Neural progenitor cell (in vitro differentiated cells): ENCODE measurements around the gene RPUSD2. TPM values are rescaled to one million over a fixed set of nuclear protein-coding genes. Genes with fewer than 3 reads are reported as not detected.

ENCODE experiments used
- DNase-seq: peaks from one replicate; pipeline ENCODE4 v3.0.0-alpha.2; 2016; ENCODE audit warnings: low spot score
- H2AFZ ChIP-seq: fragments of 200-600 bp; sonication (generic); replicated peaks from 2 replicates; pipeline ENCODE4 v1.6.1; 2016; ENCODE audit warnings: antibody characterized with exemption
- H3F3A ChIP-seq: fragments of 200-600 bp; sonication (generic); 2 replicates; pipeline ENCODE4 v1.6.1; 2016; ENCODE audit warnings: antibody characterized with exemption, low read depth
- H3K27ac ChIP-seq: fragments of 200-600 bp; sonication (generic); 2 replicates; pipeline ENCODE4 v1.5.1; 2016; ENCODE audit warnings: mild to moderate bottlenecking
- H3K27me3 ChIP-seq: fragments of 200-600 bp; sonication (generic); 2 replicates; pipeline ENCODE4 v1.6.1; 2016; ENCODE audit warnings: mild to moderate bottlenecking, moderate library complexity
- H3K36me3 ChIP-seq: fragments of 200-600 bp; sonication (generic); 2 replicates; pipeline ENCODE4 v1.5.1; 2016
- H3K4me1 ChIP-seq: fragments of 200-600 bp; sonication (generic); 2 replicates; pipeline ENCODE4 v1.6.1; 2016; ENCODE audit warnings: mixed run types
- H3K4me2 ChIP-seq: fragments of 200-600 bp; sonication (generic); 2 replicates; pipeline ENCODE4 v1.6.1; 2016
- H3K4me3 ChIP-seq: fragments of 200-600 bp; sonication (generic); 2 replicates; pipeline ENCODE4 v1.5.1; 2016
- H3K79me2 ChIP-seq: fragments of 200-600 bp; sonication (generic); 2 replicates; pipeline ENCODE4 v1.6.1; 2016; ENCODE audit warnings: low read depth
- H3K9ac ChIP-seq: fragments of 200-600 bp; sonication (generic); 2 replicates; pipeline ENCODE4 v1.6.1; 2016
- H3K9me3 ChIP-seq: fragments of 200-600 bp; sonication (generic); 2 replicates; pipeline ENCODE4 v1.5.1; 2016; ENCODE audit warnings: low read depth
- H4K20me1 ChIP-seq: fragments of 200-600 bp; sonication (generic); 2 replicates; pipeline ENCODE4 v1.6.1; 2016; ENCODE audit warnings: low read depth
- H3K27ac Mint-ChIP-seq: 3 replicates; pipeline ENCODE4 v1.8.0; 2021; ENCODE audit warnings: mixed read lengths
- H3K27me3 Mint-ChIP-seq: 2 replicates; pipeline ENCODE4 v1.8.0; 2022; ENCODE audit warnings: low read depth, mild to moderate bottlenecking, inconsistent platforms, moderate library complexity, mixed read lengths; ENCODE audit not compliant: insufficient read depth
- H3K36me3 Mint-ChIP-seq: 3 replicates; pipeline ENCODE4 v1.8.0; 2021; ENCODE audit warnings: mixed read lengths
- H3K4me1 Mint-ChIP-seq: 3 replicates; pipeline ENCODE4 v1.8.0; 2021; ENCODE audit warnings: mixed read lengths
- H3K4me3 Mint-ChIP-seq: 3 replicates; pipeline ENCODE4 v1.8.0; 2021; ENCODE audit warnings: mild to moderate bottlenecking, moderate library complexity, mixed read lengths
- H3K9me3 Mint-ChIP-seq: 3 replicates; pipeline ENCODE4 v1.8.0; 2020; ENCODE audit warnings: mixed read lengths
- EZH2 ChIP-seq: fragments of 200-600 bp; sonication (generic); IDR thresholded peaks from 2 replicates; pipeline ENCODE4 v1.6.1; 2017; ENCODE audit warnings: antibody characterized with exemption, mild to moderate bottlenecking, moderate library complexity
- EZH2phosphoT487 ChIP-seq: fragments of 200-600 bp; sonication (generic); IDR thresholded peaks from 2 replicates; pipeline ENCODE4 v1.6.1; 2017; ENCODE audit warnings: antibody characterized with exemption
- total RNA-seq: library from RNA; depleted of rRNA; stranded (reverse); fragments of >200 nt; gene quantifications from 2 replicates; pipeline ENCODE4 v1.2.3, GENCODE V29; 2015; ENCODE audit warnings: low replicate concordance
- TF ChIP-seq, protein P1 (sequence below): fragments of 200-600 bp; sonication (generic); IDR thresholded peaks from 2 replicates; pipeline ENCODE4 v1.5.1; 2017; ENCODE audit warnings: antibody characterized with exemption, mild to moderate bottlenecking

Gene RPUSD2
- total RNA-seq, 1 donor from 2014 or later = 5.0 TPM

DNA sequence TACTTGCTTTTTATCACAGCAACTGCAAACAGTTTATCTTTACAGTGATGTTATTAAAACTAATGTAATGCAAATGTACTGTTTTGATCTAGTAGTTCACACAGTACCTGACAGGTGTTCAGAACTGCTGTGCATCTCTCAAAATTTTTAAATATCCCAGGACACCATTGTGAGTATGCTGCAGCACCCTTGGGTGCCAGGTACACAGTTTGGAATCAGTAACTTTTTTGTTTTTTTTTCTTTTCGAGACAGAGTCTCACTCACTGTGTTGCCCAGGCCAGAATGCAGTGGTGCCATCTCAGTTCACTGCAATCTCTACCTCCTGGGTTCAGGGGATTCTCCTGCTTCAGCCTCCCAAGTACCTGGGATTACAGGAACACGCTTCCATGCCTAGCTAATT lies 27.9 kb downstream of the RPUSD2 start:
- peaks cover 28% of the 10 kb centered on the region for H3F3A ChIP-seq
- H3K9ac ChIP-seq = no peak overlapping the region
- H3K27me3 ChIP-seq = no peaks in the 10 kb centered on the region
- peaks cover 9% of the 10 kb centered on the region for H3K4me1 Mint-ChIP-seq
- H3K4me3 Mint-ChIP-seq = no peak overlapping the region
- peaks cover 67% of the 10 kb centered on the region for H3K79me2 ChIP-seq
- no peaks in the 10 kb centered on the region for H3K36me3 ChIP-seq
- no peak overlapping the region for H2AFZ ChIP-seq
- H3K27ac Mint-ChIP-seq = no peak overlapping the region
- TF ChIP-seq EZH2 (no peak), EZH2phosphoT487 (no peak)
- TF ChIP-seq, protein P1, sequence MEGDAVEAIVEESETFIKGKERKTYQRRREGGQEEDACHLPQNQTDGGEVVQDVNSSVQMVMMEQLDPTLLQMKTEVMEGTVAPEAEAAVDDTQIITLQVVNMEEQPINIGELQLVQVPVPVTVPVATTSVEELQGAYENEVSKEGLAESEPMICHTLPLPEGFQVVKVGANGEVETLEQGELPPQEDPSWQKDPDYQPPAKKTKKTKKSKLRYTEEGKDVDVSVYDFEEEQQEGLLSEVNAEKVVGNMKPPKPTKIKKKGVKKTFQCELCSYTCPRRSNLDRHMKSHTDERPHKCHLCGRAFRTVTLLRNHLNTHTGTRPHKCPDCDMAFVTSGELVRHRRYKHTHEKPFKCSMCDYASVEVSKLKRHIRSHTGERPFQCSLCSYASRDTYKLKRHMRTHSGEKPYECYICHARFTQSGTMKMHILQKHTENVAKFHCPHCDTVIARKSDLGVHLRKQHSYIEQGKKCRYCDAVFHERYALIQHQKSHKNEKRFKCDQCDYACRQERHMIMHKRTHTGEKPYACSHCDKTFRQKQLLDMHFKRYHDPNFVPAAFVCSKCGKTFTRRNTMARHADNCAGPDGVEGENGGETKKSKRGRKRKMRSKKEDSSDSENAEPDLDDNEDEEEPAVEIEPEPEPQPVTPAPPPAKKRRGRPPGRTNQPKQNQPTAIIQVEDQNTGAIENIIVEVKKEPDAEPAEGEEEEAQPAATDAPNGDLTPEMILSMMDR = no peak
- H4K20me1 ChIP-seq = no peaks in the 10 kb centered on the region
- peaks cover 3% of the 10 kb centered on the region for H3K9me3 Mint-ChIP-seq
- no peak overlapping the region for H3K4me2 ChIP-seq
- no peak for DNase-seq
- no peaks in the 10 kb centered on the region for H3K9me3 ChIP-seq
- H3K27ac ChIP-seq = no peak overlapping the region
- peaks cover 13% of the 10 kb centered on the region for H3K27me3 Mint-ChIP-seq
- peaks cover 9% of the 10 kb centered on the region for H3K4me1 ChIP-seq
- H3K36me3 Mint-ChIP-seq = peaks cover 5% of the 10 kb centered on the region
- H3K4me3 ChIP-seq = no peak overlapping the region

DNA sequence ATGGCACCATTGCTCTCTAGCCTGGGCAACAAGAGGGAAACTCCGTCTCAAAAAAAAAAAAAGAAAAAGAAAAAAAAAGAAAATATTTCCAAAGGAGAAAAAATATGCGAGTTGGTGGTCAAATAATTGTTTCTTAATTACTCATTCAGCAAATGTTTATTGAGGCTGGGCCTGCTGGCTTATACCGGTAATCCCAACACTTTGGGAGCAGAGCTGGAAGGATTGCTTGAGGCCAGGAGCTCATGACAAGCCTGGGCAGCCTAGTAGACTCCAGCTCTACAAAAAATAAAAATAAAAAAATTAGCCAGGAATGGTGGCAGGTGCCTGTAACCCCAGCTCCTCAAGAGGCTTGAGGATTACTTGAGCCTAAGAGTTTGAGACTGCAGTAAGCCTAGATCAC lies 29.0 kb downstream of the RPUSD2 start:
- TF ChIP-seq, protein P1 = no peak
- TF ChIP-seq EZH2 (no peak), EZH2phosphoT487 (no peak)
- peaks cover 19% of the 10 kb centered on the region for H3F3A ChIP-seq
- no peaks in the 10 kb centered on the region for H3K27me3 ChIP-seq
- H3K27ac ChIP-seq = no peak overlapping the region
- no peak overlapping the region for H2AFZ ChIP-seq
- H3K9me3 ChIP-seq = no peaks in the 10 kb centered on the region
- peaks cover 67% of the 10 kb centered on the region for H3K79me2 ChIP-seq
- peaks cover 9% of the 10 kb centered on the region for H3K4me1 Mint-ChIP-seq
- H3K4me3 Mint-ChIP-seq = no peak overlapping the region
- H3K36me3 Mint-ChIP-seq = peaks cover 5% of the 10 kb centered on the region
- peaks cover 9% of the 10 kb centered on the region for H3K4me1 ChIP-seq
- DNase-seq = no peak
- no peaks in the 10 kb centered on the region for H4K20me1 ChIP-seq
- H3K27ac Mint-ChIP-seq = no peak overlapping the region
- peaks cover 3% of the 10 kb centered on the region for H3K9me3 Mint-ChIP-seq
- no peak overlapping the region for H3K4me2 ChIP-seq
- peaks cover 13% of the 10 kb centered on the region for H3K27me3 Mint-ChIP-seq
- H3K9ac ChIP-seq = no peak overlapping the region
- H3K36me3 ChIP-seq = no peaks in the 10 kb centered on the region
- H3K4me3 ChIP-seq = no peak overlapping the region

DNA sequence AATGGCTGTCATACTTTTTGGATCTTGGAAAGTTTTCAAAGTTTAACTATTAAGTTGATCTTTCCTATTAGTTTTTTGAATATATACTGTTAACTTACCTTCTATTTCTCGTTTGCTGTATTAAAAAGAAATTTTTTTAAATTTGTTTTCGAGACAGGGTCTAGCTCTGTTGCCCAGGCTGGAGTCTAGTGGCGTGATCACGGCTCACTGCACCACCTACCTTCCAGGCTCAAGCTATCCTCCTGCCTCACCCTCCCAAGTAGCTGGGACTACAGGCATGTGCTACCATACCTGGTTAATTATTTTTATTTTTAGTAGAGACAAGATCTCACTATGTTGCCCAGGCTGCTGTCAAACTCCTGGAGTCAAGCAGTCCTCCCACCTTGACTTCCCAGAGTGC lies 29.6 kb downstream of the RPUSD2 start:
- Histone ChIP-seq H3K27me3 (no peaks in the 10 kb centered on the region), H3K4me3 (no peak overlapping the region), H3K9ac (no peak overlapping the region), H3K27ac (no peak overlapping the region), H4K20me1 (no peaks in the 10 kb centered on the region), H3K4me1 (peaks cover 9% of the 10 kb centered on the region), H3K9me3 (no peaks in the 10 kb centered on the region), H3K79me2 (peaks cover 67% of the 10 kb centered on the region), H3K36me3 (no peaks in the 10 kb centered on the region), H3F3A (peaks cover 16% of the 10 kb centered on the region), H2AFZ (no peak overlapping the region), H3K4me2 (no peak overlapping the region)
- Mint-ChIP-seq H3K36me3 (peaks cover 4% of the 10 kb centered on the region), H3K27me3 (peaks cover 10% of the 10 kb centered on the region), H3K9me3 (peaks cover 2% of the 10 kb centered on the region), H3K4me1 (peaks cover 8% of the 10 kb centered on the region), H3K27ac (no peak overlapping the region), H3K4me3 (no peak overlapping the region)
- TF ChIP-seq EZH2 (no peak), EZH2phosphoT487 (no peak)
- TF ChIP-seq, protein P1 = no peak
- DNase-seq = no peak
